Mammary epithelial cell (primary cell): ENCODE results near the gene DOK6.

Experiments used
- CTCF ChIP-seq, 2 donors: IDR thresholded peaks in 1 of 2; conservative IDR thresholded peaks in 1 of 2; 2 replicates each; pipeline ENCODE4 v1.5.1; 2011 to 2012; ENCODE audit warnings: inconsistent platforms in 2 of 2, low read length in 2 of 2, mild to moderate bottlenecking in 2 of 2, control low read depth in 1 of 2, low read depth in 1 of 2; ENCODE audit not compliant: insufficient read depth in 1 of 2; ENCODE audit errors: extremely low read depth in 1 of 2
- EZH2 ChIP-seq: IDR thresholded peaks from 2 replicates; pipeline ENCODE4 v1.6.1; 2012; ENCODE audit warnings: low read length, inconsistent platforms, borderline replicate concordance

DNA sequence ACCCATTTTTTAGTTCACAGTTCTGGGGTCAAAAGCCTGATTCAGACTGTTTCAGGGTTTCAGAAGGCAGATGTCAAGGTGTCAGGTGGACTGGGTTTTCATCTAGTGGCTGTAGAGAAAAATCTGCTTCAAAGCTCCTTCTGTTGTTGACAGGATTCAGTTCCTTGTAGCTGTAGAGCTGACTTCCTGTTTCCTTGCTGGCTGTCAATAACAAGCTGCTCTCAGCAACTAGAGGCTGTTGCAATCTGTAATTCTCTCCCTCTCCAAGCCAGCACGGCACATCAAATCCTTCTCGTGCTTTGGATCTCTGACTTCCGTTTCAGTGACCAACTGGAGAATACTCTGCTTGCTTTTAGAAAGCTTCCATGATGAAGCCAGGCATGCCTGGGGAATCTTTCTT lies 179.4 kb downstream of the DOK6 start:
- no peak for TF ChIP-seq CTCF (conservative IDR thresholded peaks at IDR 0.05 in 1 of 2, IDR thresholded peaks at IDR 0.05 in 1 of 2; ENCODE audit: extremely low read depth in 1 of 2, insufficient read depth in 1 of 2, low read depth in 1 of 2, low read length in 2 of 2)
- TF ChIP-seq EZH2: no peak
